PC-9 (cell line): ENCODE measurements around the gene PUS10.
"Not testable (repeated sequence)": the region's sequence is repeated elsewhere in the genome, so short reads cannot be mapped to it uniquely, and the experiment has no call there.

Source experiments
- CTCF ChIP-seq: fragments of 200-600 bp; sonication (generic); conservative IDR thresholded peaks from 2 replicates; pipeline ENCODE4 v1.6.1; 2017; ENCODE audit warnings: mixed run types, antibody characterized with exemption, mild to moderate bottlenecking, moderate library complexity
- EZH2 ChIP-seq: fragments of 200-600 bp; sonication (generic); IDR thresholded peaks from 2 replicates; pipeline ENCODE4 v1.8.0; 2017; ENCODE audit warnings: antibody characterized with exemption, low read depth

- not testable (repeated sequence) for TF ChIP-seq CTCF, EZH2
These were observed 116.8 kb downstream of the PUS10 start for GRCh38 chr2:60901296-60901695.
